GM12878 (cell line): ENCODE measurements around the gene ALAS2. TPM values are rescaled to one million over a fixed set of nuclear protein-coding genes. Genes with fewer than 3 reads are reported as not detected.

Experiments
- ATAC-seq: fragments of 200-7000 bp; cut with Tn5 transposase; 3 replicates; pipeline ENCODE4 v1.9.1; 2020; ENCODE audit warnings: mild to moderate bottlenecking, moderate library complexity
- Bru-seq: library from RNA; stranded (reverse); fragments of 400-500 nt; gene quantifications from one replicate; lab custom pipeline; 2021; lab: Mats Ljungman, UMichigan
- BruChase-seq, 2 experiments: library from RNA; stranded (reverse); fragments of 400-500 nt; gene quantifications; one replicate each; lab custom pipeline; 2021; lab: Mats Ljungman, UMichigan
- BruUV-seq: library from RNA; stranded (reverse); fragments of 400-500 nt; replicated peaks from 2 replicates; lab custom pipeline; 2021; lab: Mats Ljungman, UMichigan
- CTCF ChIA-PET: fragments of 300-600 bp; sonication (Branson Sonifier 250); formaldehyde crosslinking; extraction: SDS; loops from one replicate; lab custom pipeline; 2021; ENCODE audit warnings: inconsistent platforms; lab: Yijun Ruan, JAX
- POLR2A ChIA-PET: fragments of 350-600 bp; formaldehyde crosslinking; extraction: SDS; loops from one replicate; lab custom pipeline; 2021; ENCODE audit warnings: inconsistent platforms; lab: Charles Lee
- RAD21 ChIA-PET: fragments of 300-600 bp; sonication (Branson Sonifier 250); formaldehyde crosslinking; loops from one replicate; lab custom pipeline; 2023; ENCODE audit warnings: antibody characterized with exemption; ENCODE audit not compliant: unreplicated experiment; lab: Charles Lee
- SMC1A ChIA-PET: fragments of 300-600 bp; sonication (Branson Sonifier 250); formaldehyde crosslinking; loops from one replicate; lab custom pipeline; 2023; ENCODE audit not compliant: unreplicated experiment, uncharacterized antibody; lab: Charles Lee
- DNase-seq: peaks from one replicate; pipeline ENCODE4 v3.0.0-alpha.2; 2011; ENCODE audit warnings: low read depth, low spot score
- FAIRE-seq: peaks from 3 replicates; lab custom pipeline; 2011; peaks lifted over from hg19 to GRCh38; lab: Jason Lieb, UNC
- H2AFZ ChIP-seq: 2 replicates; pipeline ENCODE4 v1.6.0; 2011; ENCODE audit warnings: low read depth, low read length, control low read depth; ENCODE audit not compliant: control insufficient read depth
- H3K27ac ChIP-seq: 2 replicates; pipeline ENCODE4 v1.5.1; 2011; ENCODE audit warnings: control low read depth; ENCODE audit not compliant: control insufficient read depth, insufficient read depth
- H3K27me3 ChIP-seq, 2 experiments: replicated peaks in 1 of 2; 2 replicates each; pipeline versions ENCODE4 v1.6.0 to v1.6.1; 2011; ENCODE audit warnings: low read length in 1 of 2; ENCODE audit not compliant: control insufficient read depth in 2 of 2, insufficient read depth in 2 of 2
- H3K36me3 ChIP-seq, 2 experiments: 2 replicates each; pipeline ENCODE4 v1.5.1; 2011; ENCODE audit warnings: low read length in 1 of 2; ENCODE audit not compliant: control insufficient read depth in 2 of 2, insufficient read depth in 2 of 2
- H3K4me1 ChIP-seq: 2 replicates; pipeline ENCODE4 v1.6.1; 2011; ENCODE audit warnings: mild to moderate bottlenecking, low read length, moderate library complexity, mixed read lengths; ENCODE audit not compliant: control insufficient read depth, insufficient read depth
- H3K4me2 ChIP-seq: 2 replicates; pipeline ENCODE4 v1.6.0; 2011; ENCODE audit warnings: control low read depth; ENCODE audit not compliant: control insufficient read depth, insufficient read depth
- H3K4me3 ChIP-seq: fragments of 200-600 bp; sonication (generic); 2 replicates; pipeline ENCODE4 v1.5.1; 2016
- H3K79me2 ChIP-seq: 2 replicates; pipeline ENCODE4 v1.6.0; 2011; ENCODE audit warnings: low read length; ENCODE audit not compliant: control insufficient read depth, insufficient read depth
- H3K9ac ChIP-seq: 2 replicates; pipeline ENCODE4 v1.8.0; 2011; ENCODE audit warnings: low read length, control low read depth, mixed read lengths; ENCODE audit not compliant: control insufficient read depth, insufficient read depth
- H3K9me3 ChIP-seq: replicated peaks from 3 replicates; pipeline ENCODE4 v1.5.1; 2011; ENCODE audit warnings: mild to moderate bottlenecking, low read length; ENCODE audit not compliant: control insufficient read depth, insufficient read depth
- H4K20me1 ChIP-seq: 2 replicates; pipeline ENCODE4 v1.6.0; 2011; ENCODE audit not compliant: control insufficient read depth, insufficient read depth
- IKZF2 ChIP-seq, 2 experiments: fragments of 450-650 bp; IDR thresholded peaks; 2 replicates each; pipeline ENCODE4 v1.6.1; 2017; ENCODE audit warnings: mild to moderate bottlenecking in 2 of 2, moderate library complexity in 2 of 2
- SIX5 ChIP-seq: IDR thresholded peaks from 2 replicates; pipeline ENCODE4 v1.6.1; 2011; ENCODE audit warnings: mild to moderate bottlenecking, low read depth, low read length, moderate library complexity; ENCODE audit not compliant: severe bottlenecking
- WGBS: methylation state at CpG from one replicate; pipeline ENCODE4 v1.1.6; 2016; ENCODE audit warnings: low lambda C conversion rate; ENCODE audit not compliant: insufficient replicate concordance, insufficient coverage; ENCODE audit errors: missing lambda C conversion rate; 5-methylcytosine and 5-hydroxymethylcytosine counted together
- in situ Hi-C: fragments of 300-500 bp; cut with MboI; formaldehyde crosslinking; loops from 9 replicates; pipeline ENCODE4 v1.14.3; 2018; ENCODE audit warnings: mixed read lengths
- intact Hi-C: fragments of 100-400 bp; cut with micrococcal nuclease; formaldehyde crosslinking; loops from one replicate; pipeline ENCODE4 v1.14.2; 2022; ENCODE audit not compliant: unreplicated experiment
- long read RNA-seq, 2 experiments: library from polyadenylated mRNA; unstranded; transcript quantifications; one replicate each; pipeline ENCODE4 v2.0.0, GENCODE V29; 2019 to 2020
- polyA minus RNA-seq, 3 experiments: library from RNA; depleted of rRNA, polyadenylated mRNA; stranded (reverse); fragments of >200 nt; gene quantifications; 2 replicates each; pipeline ENCODE4 v1.2.3, GENCODE V29; 2011
- polyA plus RNA-seq, 11 experiments: library from polyadenylated mRNA; depleted of rRNA in 4 of 11; unstranded in 6 of 11; stranded (reverse) in 5 of 11; fragments of >200 nt; fragmentation: Nextera tagmentation in 4 of 11; fragmentation: Illumina TruSeq in 1 of 11; extraction: Ambion mirVana in 4 of 11; extraction: Trizol in 1 of 11; gene quantifications; 1 replicate in 1 of 11; 2 replicates in 10 of 11; pipeline versions ENCODE4 v1.2.1 to v1.2.3, GENCODE V29; 2011 to 2016; ENCODE audit warnings: inconsistent platforms in 2 of 11, missing spikeins in 2 of 11, low read depth in 1 of 11
- total RNA-seq, 4 experiments: library from RNA; depleted of rRNA in 3 of 4; stranded (reverse); fragments of >200 nt in 3 of 4; fragmentation: Illumina TruSeq in 1 of 4; extraction: Trizol in 1 of 4; gene quantifications; 2 replicates each; pipeline versions ENCODE4 v1.2.1 to v1.2.3, GENCODE V29; 2013 to 2021
- TF ChIP-seq, protein P1 (sequence below): fragments of 450-650 bp; IDR thresholded peaks from 2 replicates; pipeline ENCODE4 v1.6.1; 2016; ENCODE audit warnings: mild to moderate bottlenecking

The ALAS2 gene, protein sequence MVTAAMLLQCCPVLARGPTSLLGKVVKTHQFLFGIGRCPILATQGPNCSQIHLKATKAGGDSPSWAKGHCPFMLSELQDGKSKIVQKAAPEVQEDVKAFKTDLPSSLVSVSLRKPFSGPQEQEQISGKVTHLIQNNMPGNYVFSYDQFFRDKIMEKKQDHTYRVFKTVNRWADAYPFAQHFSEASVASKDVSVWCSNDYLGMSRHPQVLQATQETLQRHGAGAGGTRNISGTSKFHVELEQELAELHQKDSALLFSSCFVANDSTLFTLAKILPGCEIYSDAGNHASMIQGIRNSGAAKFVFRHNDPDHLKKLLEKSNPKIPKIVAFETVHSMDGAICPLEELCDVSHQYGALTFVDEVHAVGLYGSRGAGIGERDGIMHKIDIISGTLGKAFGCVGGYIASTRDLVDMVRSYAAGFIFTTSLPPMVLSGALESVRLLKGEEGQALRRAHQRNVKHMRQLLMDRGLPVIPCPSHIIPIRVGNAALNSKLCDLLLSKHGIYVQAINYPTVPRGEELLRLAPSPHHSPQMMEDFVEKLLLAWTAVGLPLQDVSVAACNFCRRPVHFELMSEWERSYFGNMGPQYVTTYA
- not detected in 2 replicates for total RNA-seq (2013; cell fraction: nucleolus; rRNA removed)
- total RNA-seq (2014; rRNA removed) (not detected in 2 replicates), total RNA-seq (2014; rRNA removed; fragmentation: Illumina TruSeq; extraction: Trizol) (not detected in 2 replicates), total RNA-seq (2021) (not detected in 2 replicates), polyA plus RNA-seq (2011; rRNA removed) (not detected in 2 replicates), polyA plus RNA-seq (2014; fragmentation: Illumina TruSeq; extraction: Trizol) (not detected in 2 replicates), polyA plus RNA-seq (2014; fragmentation: Nextera tagmentation; extraction: Ambion mirVana) (not detected), polyA plus RNA-seq (2014; rRNA removed) (not detected in 2 replicates), polyA plus RNA-seq (2016; fragmentation: Nextera tagmentation; extraction: Ambion mirVana) (not detected), polyA minus RNA-seq (2011; rRNA and poly(A)+ RNA removed) (not detected in 2 replicates), Bru-seq, nascent RNA (not detected), BruChase-seq, experiment 1, labeled RNA remaining after a 6-hour chase (not detected), BruChase-seq, experiment 2, labeled RNA remaining after a 2-hour chase (not detected)
- not detected for polyA plus RNA-seq (2011; ENCODE audit: low read depth)
- polyA plus RNA-seq (2011; cell fraction: cytosol; rRNA removed) = not detected in 2 replicates
- polyA plus RNA-seq (2011; cell fraction: nucleus; rRNA removed) = not detected in 2 replicates
- polyA plus RNA-seq (2012) = not detected in 2 replicates
- polyA minus RNA-seq (2011; cell fraction: cytosol; rRNA and poly(A)+ RNA removed) = not detected in 2 replicates
- not detected in 2 replicates for polyA minus RNA-seq (2011; cell fraction: nucleus; rRNA and poly(A)+ RNA removed)
- long read RNA-seq, experiment 1 = 0 reads
- long read RNA-seq, experiment 2 = 0 reads

DNA sequence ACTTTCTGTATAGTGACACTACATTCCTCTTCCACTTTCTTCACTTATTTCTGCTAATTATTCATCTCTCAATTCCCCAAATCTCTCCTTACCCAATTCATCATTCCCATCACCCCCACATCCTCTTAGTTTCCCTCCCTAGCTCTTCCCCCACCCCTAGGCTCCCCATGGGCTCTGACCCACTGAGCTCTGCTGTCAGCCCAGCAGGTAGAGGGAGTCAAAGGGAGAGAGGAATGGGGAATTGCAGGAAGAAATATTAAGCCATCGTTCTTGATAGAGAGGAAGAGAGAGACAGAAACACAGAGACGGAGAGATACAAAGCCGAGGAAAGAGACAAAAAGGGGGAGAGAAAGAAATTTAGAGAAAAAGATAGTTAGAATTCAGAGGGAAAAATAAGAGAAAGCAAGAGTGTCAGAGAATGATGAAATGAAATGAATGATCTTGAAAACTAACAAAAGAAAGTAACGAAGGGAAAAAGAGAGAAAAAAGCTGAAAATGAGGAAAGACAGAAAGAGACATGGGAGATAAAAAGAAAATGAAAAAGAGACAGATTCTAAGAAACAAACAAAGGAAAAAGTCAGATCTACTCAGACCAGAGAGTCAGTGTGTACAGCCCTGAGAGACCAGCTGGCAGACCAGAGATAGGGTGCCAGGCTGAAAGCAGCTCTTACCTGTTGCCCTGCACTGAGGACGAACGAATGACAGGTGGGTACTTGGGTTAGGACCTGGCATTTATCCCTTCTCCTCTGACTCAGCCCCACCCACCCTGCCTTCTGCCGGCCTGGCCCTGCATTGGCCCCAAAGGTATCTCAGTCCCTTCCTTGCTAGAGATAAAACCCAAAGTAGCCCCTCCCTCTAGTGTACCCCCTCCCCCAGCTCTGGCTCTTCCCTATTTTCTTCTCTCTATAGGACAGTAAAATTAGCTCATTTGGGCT is at the start of gene ALAS2:
Gene ALAS2 (minus strand): TSS at position 707 of the 935 bp plus-strand sequence. CDS start 4,977 bp downstream, outside the sequence.
- H3K4me2 ChIP-seq = no peak within 1 kb of the TSS
- intact Hi-C loops = no loop called here
- no peaks in the 10 kb centered on the region for H3K9me3 ChIP-seq
- in situ Hi-C loops = no loop called here
- H2AFZ ChIP-seq = no peak within 1 kb of the TSS
- SMC1A ChIA-PET = no interaction called here
- FAIRE-seq = no peak
- H3K36me3 ChIP-seq = no peaks in the 10 kb centered on the region
- no TSS peak for BruUV-seq
- H4K20me1 ChIP-seq = no peaks in the 10 kb centered on the region
- H3K79me2 ChIP-seq = no peaks in the 10 kb centered on the region
- no peak within 1 kb of the TSS for H3K27ac ChIP-seq
- CTCF ChIA-PET = interaction anchor here (0.9 kb wide), 1 partner anchor 11 kb away, joined by 3 read pairs; no protein-coding TSS in a partner anchor
- ATAC-seq = no peak
- RAD21 ChIA-PET = no interaction called here
- TF ChIP-seq SIX5 = no peak
- TF ChIP-seq IKZF2 (IDR thresholded peaks at IDR 0.05) = no peak
- TF ChIP-seq, protein P1, sequence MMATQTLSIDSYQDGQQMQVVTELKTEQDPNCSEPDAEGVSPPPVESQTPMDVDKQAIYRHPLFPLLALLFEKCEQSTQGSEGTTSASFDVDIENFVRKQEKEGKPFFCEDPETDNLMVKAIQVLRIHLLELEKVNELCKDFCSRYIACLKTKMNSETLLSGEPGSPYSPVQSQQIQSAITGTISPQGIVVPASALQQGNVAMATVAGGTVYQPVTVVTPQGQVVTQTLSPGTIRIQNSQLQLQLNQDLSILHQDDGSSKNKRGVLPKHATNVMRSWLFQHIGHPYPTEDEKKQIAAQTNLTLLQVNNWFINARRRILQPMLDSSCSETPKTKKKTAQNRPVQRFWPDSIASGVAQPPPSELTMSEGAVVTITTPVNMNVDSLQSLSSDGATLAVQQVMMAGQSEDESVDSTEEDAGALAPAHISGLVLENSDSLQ = no peak
- TF ChIP-seq, all 136 proteins: peak for 0
- H3K4me3 ChIP-seq = no peak within 1 kb of the TSS
- no peak within 1 kb of the TSS for H3K9ac ChIP-seq
- POLR2A ChIA-PET = interaction anchor here (0.5 kb wide), 1 partner anchor 644 kb away, joined by 3 read pairs; no protein-coding TSS in a partner anchor
- no peaks in the 10 kb centered on the region for H3K27me3 ChIP-seq
- WGBS = 34% methylated on average over 6 of the region's 7 CpGs
- no peak for DNase-seq
- no peaks in the 10 kb centered on the region for H3K4me1 ChIP-seq
